Measurements from ENCODE around the gene RLF.

GRCh38 chr1:40167317-40167716 lies 6.1 kb downstream of the RLF start:
- TF ChIP-seq CTCF (optimal IDR thresholded peaks at IDR 0.05 in 1 of 3, IDR thresholded peaks at IDR 0.05 in 1 of 3, conservative IDR thresholded peaks at IDR 0.05 in 1 of 3; ENCODE audit: extremely low read depth in 1 of 3, insufficient read depth in 2 of 3, low read length in 3 of 3) = no peak
- no peak for TF ChIP-seq EZH2 (IDR thresholded peaks at IDR 0.05; ENCODE audit: low read length)
